Bronchial epithelial cell (primary cell): Measurements from ENCODE around the gene ZNF638. TPM values are rescaled to one million over a fixed set of nuclear protein-coding genes. Genes with fewer than 3 reads are reported as not detected.

Source experiments
- DNase-seq: peaks from one replicate; pipeline ENCODE4 v3.0.0-alpha.2; 2010; ENCODE audit warnings: low read depth
- FAIRE-seq: peaks from 2 replicates; lab custom pipeline; 2011; peaks lifted over from hg19 to GRCh38; lab: Jason Lieb, UNC
- H3K27me3 ChIP-seq: 2 replicates; pipeline ENCODE4 v1.5.1; 2011; ENCODE audit warnings: low read length; ENCODE audit not compliant: control insufficient read depth, insufficient read depth
- H3K36me3 ChIP-seq: 2 replicates; pipeline ENCODE4 v1.5.1; 2011; ENCODE audit warnings: low read length; ENCODE audit not compliant: control insufficient read depth, insufficient read depth
- H3K4me3 ChIP-seq: 2 replicates; pipeline ENCODE4 v1.5.1; 2011; ENCODE audit warnings: mild to moderate bottlenecking, low read depth, low read length, control low read depth
- CTCF ChIP-seq: IDR thresholded peaks from 2 replicates; pipeline ENCODE4 v1.5.1; 2011; ENCODE audit warnings: mild to moderate bottlenecking, moderate library complexity, low read length, control low read depth, inconsistent platforms; ENCODE audit not compliant: insufficient read depth, severe bottlenecking
- total RNA-seq: library from RNA; depleted of rRNA; stranded (reverse); fragments of >200 nt; gene quantifications from 2 replicates; pipeline ENCODE4 v1.2.1, GENCODE V29; 2014

ZNF638 gene
- total RNA-seq, 1 donor from 2014 or later = 86.9 TPM

DNA sequence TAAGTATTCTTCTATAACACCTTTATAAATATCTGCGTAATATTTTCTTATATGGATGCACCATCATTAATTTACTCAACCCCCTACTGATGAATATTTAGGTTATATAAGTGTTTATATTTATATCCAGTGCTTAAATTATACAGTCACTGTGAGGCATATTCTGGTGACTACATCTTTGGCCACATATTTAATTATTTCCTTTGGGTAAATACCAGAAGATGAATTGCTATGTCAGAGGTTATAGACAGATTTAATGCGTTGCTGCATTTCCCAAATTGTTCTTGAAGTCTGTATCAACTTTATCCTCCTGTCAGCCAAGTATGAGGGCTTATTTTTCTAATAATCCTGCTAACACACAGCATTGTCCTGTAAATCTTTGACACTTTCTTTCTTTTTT lies 140.4 kb downstream of the ZNF638 start:
- Histone ChIP-seq H3K27me3 (peaks cover 5% of the 10 kb centered on the region), H3K4me3 (no peak overlapping the region), H3K36me3 (no peaks in the 10 kb centered on the region)
- DNase-seq = no peak
- no peak for TF ChIP-seq CTCF
- no peak for FAIRE-seq

DNA sequence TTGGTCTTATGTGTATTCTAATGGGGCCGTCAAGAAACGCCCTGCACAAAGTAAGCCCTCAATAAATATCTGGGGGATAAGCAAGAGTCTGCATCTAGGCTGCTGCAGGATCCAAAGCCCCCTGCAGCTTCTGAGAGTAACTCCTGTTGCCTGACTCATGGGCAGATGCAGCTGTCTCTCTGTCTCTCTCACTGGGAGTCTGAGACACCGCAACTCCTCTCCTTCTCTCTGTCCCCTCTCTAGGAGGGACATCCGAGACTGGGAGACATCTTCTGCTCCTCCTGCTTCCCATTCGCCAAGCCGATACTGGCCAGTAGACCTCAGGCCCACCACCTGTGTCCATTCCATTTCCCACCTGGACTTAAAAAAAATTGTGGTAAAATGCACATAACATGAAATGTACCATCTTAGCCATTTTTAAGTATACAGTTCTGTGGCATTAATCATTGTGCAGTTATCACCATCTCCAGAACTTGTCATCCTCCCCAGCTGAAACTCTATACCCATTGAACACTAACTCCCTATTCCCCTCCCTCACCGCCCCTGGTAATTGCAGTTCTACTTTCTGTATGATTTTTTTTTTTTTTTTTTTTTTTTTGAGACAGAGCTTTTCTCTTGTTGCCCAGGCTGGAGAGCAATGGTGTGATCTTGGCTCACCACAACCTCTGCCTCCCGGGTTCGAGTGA lies 141.9 kb downstream of the ZNF638 start:
- DNase-seq = no peak
- no peaks in the 10 kb centered on the region for H3K36me3 ChIP-seq
- H3K27me3 ChIP-seq = no peaks in the 10 kb centered on the region
- no peak for FAIRE-seq
- TF ChIP-seq CTCF = no peak
- no peak overlapping the region for H3K4me3 ChIP-seq

DNA sequence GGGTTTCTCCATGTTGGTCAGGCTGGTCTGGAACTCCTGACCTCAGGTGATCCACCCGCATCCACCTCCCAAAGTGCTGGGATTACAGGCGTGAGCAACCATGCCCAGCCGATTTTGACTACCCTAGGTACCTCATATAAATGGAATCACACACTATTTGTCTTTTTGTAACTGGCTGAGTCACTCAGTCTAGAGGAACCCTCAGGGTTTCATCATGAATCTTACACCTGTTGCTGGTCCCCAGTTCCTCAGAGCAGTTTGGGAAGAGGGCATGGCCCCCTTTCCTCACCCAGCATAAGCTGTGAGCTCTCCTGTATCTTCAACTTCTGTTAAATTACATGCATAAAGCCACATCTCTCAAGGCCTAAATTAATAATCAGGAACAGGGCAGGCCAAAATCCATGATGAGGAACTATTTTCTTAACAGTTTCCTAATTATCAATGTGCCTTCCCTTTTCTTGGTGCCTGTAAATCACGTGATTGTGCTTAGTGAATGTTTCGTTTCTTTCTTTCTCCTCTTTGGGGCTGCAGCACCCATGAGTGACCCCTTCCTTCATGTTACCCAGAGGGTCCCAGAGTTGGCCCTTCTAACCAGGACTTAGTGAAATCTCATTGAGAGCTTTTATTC lies 142.6 kb downstream of the ZNF638 start:
- no peak for TF ChIP-seq CTCF

GRCh38 chr2:71474744-71475397 lies 143.3 kb downstream of the ZNF638 start:
- no peak overlapping the region for H3K4me3 ChIP-seq
- no peaks in the 10 kb centered on the region for H3K27me3 ChIP-seq
- no peaks in the 10 kb centered on the region for H3K36me3 ChIP-seq
- DNase-seq (no peak), FAIRE-seq (no peak)
- TF ChIP-seq CTCF = no peak

More for the DNA sequence above, 142.6 kb downstream of the ZNF638 start:
- FAIRE-seq (no peak), DNase-seq (no peak)
- no peak overlapping the region for H3K4me3 ChIP-seq
- no peaks in the 10 kb centered on the region for H3K36me3 ChIP-seq
- H3K27me3 ChIP-seq = no peaks in the 10 kb centered on the region

- H3K4me3 ChIP-seq = no peak overlapping the region
- TF ChIP-seq CTCF = no peak
- FAIRE-seq = no peak
- H3K27me3 ChIP-seq = no peaks in the 10 kb centered on the region
- no peak for DNase-seq
- H3K36me3 ChIP-seq = no peaks in the 10 kb centered on the region
Observed at GRCh38 chr2:71476495-71476894, 144.9 kb downstream of the ZNF638 start.
